ENCODE results near the gene FOXC1.

FOXC1 gene

DNA sequence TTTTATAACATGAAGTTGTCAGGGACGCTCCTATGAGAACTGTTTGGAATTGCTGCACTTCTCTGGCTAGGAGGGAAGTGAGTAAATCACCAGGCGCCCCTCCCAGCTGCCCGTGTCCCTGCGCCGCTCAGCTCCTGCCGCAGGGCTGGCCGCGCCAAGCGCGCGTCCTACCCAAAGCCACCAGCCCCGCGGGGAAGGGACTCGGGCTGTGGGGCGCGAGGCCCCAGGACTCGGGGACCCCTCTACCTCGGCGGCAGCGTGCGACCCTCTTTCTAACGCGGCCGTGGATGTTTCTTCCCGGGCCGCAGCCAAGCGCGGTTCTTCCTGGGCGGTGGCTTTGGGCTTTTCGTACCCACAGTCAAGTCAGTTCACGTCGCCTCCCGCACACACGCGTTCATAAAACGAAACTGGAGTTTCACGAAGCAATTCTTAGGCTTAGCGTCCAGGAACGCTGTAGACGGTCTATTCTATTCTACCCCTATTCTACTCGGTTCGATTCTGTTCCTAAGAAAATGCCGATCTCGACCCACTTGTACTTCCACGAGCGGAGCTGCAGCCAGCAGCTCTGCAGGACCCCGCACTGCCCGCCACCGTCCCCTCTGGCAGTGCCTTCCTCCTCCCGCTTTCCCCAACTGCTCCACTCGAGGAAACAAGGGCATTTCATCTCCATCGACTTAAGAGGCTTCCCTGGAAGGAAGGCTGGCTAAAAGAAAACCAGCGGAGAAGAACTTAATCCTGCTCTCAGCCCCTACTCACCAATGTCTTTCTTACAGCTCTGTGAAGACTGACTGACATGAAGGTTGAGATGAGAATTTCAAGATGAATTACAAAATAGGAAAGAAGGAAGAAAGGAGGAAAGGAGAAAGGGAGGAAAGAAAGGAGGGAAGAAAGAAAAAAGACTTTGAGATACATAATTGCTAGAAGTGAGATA, 15.4 kb downstream of the FOXC1 start:
- DNase-seq: peak; percentile 56

DNA sequence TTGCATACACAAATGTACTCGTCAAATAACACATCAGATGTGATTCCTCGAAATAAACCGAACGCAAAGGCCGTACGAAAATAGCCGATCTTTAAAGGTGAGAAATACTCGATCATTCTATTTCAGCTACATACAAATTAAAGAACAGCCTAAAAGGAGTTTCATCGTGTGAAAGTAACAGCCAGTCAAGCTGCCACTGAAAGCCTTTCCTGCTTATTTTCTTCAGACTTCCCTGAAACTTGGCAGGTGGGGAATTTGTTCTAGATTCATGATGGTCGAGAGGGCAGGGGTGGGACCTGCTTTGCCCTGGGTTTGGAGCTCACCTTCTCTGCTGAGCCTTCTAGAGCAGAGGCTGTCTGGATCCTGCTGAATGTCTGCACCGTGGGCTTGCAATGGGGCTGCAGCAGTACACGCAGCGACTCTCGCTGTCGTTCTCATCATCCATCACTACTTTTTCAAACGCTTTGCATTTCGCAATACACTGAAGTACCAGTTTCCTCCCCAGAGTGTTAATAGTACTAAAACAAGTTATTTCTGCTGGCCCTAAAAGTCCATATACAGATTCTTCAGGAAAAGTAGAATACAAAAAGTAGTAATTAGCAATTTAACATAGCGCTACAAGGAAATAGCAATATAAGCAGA, 16.2 kb downstream of the FOXC1 start:
- no peak for DNase-seq

DNA sequence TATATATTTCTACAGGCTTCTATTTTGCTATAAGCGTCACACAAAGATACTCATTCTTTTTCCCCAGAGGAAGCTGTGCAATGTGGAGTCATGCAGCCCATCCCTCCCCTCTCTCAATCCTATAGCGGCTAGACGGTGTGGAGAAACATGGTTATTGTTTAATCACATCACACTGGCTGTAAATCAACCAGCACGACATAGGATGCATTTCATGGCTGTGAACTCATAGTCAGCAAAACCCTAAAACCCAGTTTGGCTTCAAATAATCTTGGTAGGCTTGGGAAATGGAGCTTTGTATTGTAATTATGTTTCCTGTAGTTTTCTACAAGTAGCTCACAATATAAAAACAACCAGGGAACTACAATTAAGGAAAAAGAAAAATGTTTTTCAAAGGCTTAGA, 16.8 kb downstream of the FOXC1 start:
- DNase-seq: peak; percentile 12

DNA sequence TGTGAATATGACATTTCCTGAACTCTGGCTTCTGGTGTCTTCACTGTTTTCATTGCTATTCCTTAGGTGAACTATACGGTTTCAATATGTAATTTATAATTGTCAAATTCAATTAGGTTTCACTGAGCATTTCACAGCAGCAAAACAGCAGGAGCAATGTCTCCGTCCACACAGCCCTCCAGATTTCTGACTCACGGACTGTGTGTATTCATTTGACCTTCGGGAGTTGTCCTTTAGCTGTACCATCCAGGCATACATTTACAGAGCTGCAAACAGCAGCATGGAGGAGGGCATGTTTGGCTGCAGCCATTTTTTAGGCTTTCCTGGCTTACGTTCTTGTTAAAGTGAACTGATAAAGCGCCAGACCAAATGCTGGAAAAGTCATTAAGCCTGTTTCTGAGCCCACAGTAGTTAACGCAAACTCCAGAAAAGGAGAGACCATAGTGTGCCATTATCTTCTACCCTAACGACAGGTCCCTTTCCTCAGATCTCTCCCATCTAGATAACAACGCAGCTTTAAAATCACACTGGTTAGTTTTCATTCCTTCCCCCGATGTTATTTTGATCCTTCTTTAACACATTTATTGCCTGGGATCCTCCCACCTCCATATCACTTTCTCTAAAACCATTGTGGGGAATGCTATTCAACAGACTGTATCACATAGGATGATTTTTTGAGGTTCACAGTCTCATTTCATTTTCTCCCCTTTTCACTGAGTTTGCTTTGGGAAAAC, 18.3 kb downstream of the FOXC1 start:
- DNase-seq: no peak

DNA sequence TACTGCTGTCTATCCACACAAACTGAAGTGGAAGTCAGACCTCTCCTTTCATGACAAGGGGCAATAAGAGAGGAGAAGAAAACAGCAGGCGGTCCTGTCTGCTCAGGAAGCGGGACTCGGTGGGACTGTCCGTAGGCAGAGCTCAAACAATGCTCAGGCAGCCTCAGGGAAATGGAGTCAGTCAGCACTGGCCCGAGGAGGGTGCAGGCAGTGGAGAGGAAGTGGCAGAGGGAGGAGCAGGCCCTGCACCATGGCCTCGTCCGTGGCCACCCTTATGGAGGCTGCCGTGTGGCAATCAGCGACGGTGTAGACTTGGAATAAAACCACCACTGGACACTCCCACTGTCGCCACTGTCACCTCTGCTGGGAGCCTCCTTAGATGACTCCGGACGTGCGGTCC, 19.6 kb downstream of the FOXC1 start:
- DNase-seq: no peak

DNA sequence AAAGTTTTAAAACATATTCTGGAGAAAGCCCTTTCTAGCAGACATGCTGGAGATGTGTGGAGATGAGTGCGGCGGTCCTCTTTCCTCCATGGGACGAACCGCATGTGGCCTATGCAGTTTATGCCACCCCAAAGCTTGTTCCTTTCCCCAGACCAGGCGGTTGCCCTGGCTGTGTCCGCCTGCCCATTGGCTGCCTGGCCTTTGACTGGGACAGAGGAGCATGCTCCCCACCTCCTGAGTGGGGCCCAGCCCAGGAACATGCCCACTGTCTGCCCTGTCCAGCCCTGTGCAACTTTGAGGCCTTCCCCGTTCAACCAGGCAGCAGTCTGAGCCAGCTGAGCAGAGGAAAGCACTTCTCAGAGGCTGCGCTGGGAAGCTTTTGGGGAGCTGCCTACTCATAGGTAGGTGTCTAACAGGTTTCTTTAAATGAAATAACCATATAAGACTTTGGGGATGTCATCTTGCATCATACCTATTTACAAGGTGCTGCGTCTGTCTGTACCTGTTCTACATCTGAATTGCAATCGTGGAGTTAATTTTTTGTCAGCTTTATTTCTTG, 20.6 kb downstream of the FOXC1 start:
- DNase-seq: peak; percentile 38

DNA sequence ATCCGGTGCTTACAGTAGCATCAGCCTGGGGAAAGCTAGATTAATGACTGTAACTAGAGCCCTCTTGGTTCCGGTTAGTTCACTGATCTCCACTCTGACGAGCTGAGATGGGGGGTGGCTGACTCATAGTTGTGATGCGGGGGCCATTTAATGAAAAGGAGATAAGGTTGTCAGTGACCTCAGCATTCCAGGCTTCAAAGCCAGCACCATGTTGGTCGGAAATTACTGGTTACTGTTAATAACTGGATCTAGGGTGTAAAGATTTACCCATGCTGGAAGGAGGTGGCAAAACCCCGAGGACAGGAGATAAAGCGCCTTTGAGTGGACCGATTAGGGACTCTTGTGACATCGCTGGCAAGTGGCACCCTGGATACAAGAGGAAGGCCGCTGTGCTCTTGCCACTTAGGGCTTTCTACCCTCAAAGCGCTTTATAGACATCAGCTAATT, 21.1 kb downstream of the FOXC1 start:
- DNase-seq: peak; percentile 47

DNA sequence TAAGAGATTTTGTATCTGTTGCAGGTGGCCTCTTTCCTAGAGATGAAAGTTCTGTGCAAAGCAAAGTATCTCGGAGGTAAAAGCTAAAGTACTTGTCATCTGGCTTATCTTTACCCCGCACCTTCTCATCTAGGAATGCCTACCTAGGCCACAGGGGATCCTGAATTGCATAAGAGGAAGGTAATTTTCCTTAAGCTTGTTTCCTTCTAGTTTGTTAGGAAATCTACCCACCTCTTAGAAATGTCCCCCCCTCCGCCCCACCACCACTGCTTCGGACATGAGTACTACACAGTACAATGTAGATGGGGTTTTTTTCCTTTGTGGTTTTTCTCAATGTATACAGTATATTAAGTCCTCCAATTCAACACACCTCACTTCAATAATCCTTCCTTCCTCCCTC, 21.5 kb downstream of the FOXC1 start:
- DNase-seq: no peak

DNA sequence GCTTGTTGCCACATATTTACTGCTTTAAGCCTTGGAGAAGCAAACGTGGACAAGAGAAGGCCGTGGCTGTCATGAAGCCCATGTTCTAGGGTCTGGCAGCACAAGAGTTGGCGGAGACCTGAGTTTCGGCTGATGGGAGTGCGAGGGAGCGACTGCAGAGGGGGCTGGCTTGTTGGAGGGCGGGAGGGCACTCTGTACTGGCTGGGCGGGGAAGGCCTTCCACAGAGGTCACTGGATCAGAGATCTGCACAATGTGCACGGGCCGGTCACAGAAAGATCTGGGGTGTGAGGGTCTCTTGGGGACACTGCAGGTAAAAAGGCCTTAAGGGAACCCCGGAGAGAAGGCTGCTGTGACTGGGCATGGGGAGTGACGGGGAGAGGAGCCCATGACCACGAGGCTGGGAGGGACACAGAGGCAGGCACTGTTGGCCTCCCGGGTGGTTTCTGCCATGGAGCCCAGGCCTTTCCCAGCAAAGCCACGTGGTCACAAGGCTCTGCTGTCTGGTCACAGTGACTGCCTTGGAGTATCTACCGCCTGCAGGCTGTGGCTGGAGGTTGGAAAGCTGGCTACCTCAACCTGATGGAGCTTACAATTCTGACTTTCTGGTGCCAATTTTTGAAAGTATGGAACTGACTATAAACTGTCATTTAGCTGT, 23.8 kb downstream of the FOXC1 start:
- DNase-seq: no peak

DNA sequence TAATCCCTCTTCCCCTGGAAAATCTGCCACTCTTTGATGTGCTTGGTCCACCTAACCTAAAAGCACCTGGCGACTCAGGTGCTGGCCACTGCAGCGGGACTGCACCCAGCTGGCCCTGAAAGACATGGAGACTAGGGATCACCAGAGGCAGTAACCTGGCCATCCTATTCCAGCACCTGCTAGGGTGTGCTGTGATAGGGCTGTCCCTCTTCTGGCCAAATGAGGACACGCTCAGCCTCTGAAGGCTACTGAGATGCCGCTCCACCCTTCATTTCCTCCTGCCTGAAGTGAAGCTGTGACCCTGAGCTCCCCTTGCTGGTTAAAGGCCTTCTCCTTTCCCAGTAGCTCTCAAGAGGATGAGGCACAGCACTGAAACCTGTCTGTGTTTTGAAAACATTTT, 24.4 kb downstream of the FOXC1 start:
- no peak for DNase-seq

DNA sequence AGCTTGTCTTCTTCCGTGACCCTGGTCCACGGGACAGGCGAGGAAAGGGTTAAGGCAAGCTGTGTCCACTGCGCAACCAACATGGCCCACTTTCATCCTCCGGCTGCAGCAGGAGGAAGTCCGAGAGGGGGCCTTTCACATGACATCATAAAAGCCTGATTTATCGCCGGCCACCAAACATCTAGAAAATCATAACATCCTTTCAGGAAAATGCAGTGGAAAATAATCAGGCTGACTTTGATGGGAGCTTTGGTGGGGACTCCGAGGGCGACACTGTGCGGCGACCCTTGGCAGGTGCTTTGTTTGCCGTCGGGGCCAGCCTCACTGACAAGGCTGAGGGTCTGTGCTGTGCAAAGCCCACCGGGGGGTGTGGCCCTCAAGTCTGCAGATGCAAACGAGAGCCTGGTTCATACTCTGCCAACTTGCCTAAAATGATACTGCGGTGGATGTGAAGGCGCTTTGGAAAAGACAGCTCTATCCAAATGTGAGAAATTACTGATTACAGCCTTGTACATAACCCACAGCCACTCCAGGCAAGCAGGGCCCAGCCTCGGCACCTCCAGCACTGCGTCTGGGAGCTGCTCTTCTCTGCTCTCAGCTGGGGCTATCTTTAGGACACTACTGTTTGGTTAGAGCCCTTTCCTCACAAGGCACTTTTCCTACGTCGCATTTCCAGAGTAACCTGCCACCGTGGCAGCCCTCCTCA, 25.7 kb downstream of the FOXC1 start:
- DNase-seq: no peak

DNA sequence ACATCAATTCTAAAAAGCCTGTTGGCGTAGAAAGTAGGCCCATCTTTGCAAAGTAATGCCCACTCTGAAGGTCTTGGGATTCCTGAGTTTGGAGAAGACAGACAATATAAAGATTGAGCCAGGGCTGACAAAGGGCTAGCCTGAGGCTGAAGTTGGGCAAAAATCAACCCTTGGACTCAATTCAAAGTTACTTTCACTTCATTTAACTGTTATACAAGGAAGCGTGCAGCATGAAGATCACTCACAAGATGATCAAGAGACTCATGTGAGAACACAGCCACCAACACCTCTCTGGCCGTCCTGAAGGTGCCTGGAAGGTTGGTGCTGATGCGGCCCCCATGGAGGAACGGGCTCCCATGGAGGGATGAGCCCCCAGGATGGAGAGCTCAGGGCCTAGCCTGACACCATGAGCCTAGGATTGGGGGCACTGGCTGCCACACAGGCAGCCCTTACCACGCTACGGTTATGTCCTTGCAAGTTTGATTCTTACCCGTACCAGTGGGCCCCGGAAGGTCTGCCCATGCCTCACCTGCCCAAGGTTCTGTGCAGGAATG, 26.6 kb downstream of the FOXC1 start:
- no peak for DNase-seq

DNA sequence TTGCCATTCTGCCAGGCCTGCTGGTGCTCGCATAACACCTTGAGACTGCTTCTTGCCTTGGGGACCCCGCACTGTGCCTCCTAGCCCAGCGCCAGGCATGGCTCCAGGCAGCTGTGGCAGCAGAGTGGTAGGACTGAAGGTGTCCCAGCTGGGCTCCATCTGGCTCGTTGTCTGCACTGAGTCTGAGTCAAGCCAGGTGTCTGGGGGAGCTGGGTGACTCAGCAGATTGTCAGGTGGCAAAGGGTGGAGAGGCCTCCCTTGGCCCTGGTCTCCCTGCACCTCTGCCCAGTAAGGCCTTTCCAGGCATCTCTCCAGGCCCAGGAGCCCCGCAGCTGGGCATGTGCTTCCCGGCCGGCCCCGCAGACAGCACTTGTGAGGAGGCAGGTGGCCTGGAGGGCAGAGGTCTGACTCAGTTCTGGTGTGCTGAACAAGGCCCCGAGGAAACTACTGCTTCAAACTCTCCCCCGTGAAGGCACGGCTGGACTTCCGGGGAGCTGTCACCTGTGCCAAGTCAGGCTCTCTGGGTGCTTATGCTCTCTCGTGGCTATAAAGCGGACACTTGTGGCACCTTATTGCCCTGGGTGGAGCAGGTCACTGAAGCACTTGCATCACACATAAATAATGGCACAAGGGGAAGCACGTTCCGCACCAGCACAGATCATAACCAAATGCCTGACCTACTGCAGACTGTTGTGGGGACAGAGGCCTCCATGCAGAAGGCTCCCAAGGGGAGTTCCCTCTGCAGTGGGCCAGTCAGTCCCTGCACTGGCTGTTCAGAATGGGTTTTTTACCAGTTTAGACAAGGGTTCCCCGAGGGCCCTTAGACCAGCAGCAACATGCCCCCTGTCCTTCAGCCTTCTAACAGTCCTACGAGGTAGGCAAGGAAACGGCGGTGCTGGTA, 27.5 kb downstream of the FOXC1 start:
- DNase-seq: peak; percentile 29

DNA sequence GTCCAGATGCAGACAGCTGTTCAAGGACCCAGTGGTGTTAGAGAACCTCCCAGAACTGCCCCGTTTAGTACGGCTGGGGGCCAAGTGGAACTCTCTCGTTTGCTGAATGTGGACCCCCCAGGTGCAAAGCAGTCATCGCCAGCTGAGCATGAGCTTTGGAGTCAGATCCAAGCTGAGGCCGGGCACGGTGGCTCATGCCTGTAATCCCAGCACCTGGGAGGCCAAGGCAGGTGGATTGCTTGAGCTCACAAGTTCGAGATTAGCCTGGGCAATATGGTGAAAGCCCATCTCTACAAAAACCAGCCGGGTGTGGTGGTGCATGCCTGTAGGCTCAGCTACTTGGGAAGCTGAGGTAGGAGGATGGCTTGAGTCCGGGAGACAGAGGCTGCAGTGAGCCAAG, 29.7 kb downstream of the FOXC1 start:
- no peak for DNase-seq

DNA sequence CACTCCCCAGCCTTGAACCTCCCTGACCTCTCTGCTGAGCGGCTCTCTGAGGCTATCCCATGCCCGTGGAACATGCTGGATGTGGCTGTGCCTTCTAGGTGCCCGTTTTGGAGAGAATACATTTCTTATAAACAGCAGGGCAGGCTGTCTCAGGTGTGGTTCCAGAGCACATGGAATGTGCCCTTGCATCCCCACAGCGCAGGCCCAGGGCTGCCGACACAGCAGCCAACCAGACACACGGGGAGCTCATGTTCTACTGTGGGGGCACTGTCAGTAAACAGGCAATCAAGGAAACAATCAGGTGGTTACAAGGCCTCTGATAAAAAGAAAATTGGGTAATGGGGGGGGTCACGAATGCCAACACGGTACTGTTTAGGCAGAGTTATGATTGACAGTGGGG, 30.8 kb downstream of the FOXC1 start:
- DNase-seq: no peak

DNA sequence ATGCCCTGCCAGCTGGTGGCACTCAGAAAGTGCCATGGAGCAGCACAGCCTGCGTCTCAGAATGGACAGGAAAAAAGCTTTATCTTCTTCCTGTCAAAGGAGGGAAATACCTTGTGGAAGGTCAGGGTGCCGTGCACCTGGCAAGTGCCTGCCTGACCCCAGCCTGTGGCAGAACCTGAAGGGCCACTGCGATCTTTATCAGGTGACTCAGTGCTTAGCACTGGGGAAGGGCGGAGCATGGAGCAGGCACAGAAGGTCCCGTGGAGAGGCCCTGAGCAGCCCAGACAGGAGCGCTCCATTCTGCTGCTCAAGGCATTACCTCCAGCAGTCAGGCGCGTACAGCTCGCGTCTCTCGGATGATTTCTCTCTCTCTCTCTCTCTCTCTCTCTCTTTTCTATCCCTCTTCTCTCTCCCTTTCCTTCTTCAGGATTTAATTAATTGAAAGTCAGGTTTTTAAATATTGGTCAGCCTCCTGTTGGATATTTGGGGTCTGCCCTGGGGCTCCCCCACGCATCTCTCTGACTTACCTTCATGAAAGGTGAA, 31.7 kb downstream of the FOXC1 start:
- DNase-seq: no peak

DNA sequence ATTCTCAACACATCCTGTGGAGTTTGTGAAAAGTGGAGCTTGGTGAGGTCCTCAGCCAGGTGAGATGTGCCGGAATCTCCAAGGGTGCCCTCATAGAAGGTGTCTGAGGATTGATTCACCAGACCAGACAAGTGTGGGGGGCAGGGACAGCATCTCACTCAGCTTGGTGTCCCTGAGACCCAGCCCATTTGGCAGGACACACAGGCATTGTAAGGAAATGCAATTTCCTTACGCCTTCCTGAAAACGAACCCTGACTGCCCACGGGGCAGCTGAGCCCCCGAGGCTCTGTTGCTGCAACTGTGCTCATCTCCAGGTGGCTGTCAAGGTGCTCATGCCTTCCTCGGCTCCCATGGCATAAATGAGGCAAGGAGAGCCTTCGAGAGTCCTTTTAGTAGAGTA, 33.4 kb downstream of the FOXC1 start:
- no peak for DNase-seq

DNA sequence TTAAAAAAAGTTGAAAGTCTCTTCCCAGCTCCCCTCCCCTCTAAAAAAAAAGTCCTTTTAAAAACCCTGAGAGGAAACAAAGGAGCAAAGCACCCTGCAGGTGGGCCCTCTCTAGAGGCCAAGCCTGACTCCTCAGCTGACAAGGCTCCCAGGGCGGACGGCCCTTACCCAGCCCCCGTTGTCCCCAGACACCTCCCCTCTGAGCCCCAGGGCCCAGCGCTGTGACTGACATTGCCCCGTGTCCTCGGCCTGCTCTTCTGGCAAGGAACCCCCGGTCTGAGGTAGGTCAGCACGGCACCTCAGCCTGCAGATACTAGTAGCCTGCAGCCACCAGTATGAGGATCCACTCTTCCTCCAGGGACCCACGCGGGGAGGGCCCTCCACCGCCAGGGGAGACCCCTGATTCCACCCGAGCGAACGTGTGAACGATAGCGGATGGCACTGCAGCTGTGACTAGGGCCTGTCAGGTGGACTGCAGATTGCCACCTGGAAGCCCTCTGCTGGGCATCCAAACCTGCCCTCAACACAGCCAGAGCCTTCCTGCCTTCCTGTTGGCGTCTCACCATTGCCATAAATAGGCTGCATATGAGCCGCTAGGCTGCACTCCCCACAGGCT, 34.2 kb downstream of the FOXC1 start:
- no peak for DNase-seq

DNA sequence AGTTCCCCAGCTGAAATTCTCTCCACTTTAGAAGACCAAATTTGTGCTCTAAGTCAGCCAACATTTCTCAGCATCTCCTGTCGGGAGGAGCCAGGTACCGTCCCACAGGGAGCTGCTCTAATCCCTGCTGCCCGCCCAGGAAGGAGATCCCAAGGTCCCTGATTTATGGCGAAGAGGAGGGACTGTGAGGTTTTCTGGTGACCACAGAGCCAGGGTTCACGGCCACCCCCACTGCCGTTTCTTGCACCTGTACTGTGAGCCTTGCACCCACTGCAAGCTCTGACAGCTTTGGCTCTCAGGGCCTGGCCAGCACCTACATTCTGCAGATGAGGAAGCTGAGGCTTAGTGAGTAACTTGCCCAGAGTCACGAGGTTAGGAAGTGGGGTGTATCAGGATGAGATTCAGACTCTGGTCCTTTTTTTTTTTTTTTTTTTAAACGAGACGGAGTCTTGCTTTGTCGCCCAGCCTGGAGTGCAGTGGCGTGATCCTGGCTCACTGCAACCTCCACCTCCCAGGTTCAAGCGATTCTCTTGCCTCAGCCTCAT, 34.9 kb downstream of the FOXC1 start:
- DNase-seq: no peak

Data from NCI-H82 (cell line).